Stimulated activated CD4-positive, alpha-beta T cell treated with anti-CD3 and anti-CD28 coated beads, Interleukin-12 subunit alpha, Interleukin-12 subunit beta, amount 100 ng/mL, for 48 hours (primary cell): ENCODE measurements around the gene WNT9B.

Source experiments
- DNase-seq, 3 donors: peaks; one replicate each; pipeline ENCODE4 v3.0.0-alpha.2; 2020; ENCODE audit warnings: low read depth in 2 of 3, low spot score in 1 of 3

WNT9B gene, protein sequence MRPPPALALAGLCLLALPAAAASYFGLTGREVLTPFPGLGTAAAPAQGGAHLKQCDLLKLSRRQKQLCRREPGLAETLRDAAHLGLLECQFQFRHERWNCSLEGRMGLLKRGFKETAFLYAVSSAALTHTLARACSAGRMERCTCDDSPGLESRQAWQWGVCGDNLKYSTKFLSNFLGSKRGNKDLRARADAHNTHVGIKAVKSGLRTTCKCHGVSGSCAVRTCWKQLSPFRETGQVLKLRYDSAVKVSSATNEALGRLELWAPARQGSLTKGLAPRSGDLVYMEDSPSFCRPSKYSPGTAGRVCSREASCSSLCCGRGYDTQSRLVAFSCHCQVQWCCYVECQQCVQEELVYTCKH

DNA sequence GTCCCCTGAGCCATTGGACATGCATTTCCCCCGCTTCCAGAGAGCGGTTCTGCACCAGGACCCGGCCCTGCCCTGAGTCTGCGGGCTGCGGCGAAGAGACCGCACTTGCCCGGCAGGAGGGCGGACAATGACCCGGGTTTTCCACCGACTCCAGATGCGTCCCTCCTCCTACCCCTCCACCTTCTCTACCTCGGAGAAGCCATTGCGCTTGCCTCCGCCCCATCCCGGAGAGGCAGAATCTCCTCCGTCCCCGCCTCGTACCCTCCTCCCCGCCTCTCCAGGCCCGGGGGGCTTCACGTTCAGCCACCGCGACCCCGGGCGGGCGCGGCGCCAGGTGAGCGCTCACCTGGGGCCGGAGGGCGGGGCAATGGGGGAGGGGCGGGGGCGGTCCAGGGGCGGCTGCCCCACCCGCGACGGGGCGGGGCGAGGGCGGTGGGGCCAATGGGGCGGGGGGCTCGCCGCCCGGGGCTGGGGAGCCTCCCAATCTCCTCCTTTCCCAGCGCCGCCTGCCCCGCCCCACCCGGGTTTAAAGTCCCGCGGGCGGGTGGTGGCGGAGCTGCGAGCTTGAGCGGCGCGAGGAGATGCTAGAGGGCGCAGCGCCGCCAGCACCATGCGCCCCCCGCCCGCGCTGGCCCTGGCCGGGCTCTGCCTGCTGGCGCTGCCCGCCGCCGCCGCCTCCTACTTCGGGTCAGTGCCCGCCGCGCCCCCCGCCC, at the start of gene WNT9B:
WNT9B (plus strand) TSS at position 555 of the 713 bp plus-strand sequence; CDS start at position 611, 56 bp downstream.
- no peak for DNase-seq

DNA sequence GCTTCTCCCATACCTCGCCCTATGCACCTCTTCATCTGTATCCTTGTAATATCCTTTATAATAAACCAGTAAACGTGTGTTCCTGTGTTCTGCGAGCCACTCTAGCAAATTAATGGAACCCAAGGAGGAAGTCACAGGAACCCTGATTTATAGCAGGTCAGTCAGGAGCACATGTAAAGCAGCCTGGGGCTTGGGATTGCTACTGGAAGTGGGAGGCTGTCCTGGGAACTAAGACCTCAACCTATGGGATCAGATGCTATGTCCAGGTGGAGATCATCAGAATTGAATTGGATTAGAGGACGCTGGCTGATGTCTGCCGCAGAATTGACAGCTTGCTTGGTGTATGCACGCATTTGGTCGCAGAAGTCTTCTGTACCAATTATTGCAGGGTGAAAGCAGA, 48.6 kb upstream of the WNT9B start:
- DNase-seq, result no peak

DNA sequence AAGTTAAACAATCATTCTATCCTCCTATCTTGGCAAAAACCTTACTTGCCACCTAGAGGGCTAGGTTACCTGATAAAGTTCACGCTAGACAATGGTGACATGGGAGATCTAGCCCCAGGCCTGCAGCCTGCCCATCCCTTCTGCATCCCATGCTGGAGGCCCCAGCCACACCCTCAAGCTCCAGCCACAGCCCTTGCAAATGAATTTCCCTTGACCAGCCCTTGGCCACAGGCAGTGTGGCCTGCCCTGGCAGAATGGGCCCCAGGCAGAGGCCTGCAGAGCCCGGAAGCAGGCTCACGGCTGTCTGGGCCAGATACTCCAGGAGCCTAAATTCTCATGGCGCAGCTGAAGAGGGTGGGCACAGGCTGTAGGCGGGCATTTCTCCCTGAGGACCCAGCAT, 47.8 kb upstream of the WNT9B start:
- no peak for DNase-seq

DNA sequence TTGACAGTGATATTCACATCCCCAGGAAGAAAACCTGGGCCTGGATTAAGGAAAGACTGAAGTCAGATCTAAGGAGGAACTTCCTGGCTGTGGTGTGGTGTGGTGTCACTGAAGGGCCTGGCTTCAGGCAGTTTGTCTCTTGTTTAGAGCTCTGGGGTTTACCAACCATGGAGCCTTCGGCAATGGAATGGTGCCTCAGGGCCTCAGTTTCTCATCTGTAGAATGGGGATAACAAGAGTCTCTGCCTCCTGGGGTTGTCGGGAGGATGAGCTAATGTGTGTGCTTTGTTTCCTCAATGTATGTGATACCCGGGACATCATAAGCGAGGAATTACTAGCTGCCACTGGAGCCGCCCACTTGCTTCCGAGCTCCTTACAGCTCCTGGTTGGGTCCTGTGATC, 45.6 kb upstream of the WNT9B start:
- DNase-seq, result no peak

DNA sequence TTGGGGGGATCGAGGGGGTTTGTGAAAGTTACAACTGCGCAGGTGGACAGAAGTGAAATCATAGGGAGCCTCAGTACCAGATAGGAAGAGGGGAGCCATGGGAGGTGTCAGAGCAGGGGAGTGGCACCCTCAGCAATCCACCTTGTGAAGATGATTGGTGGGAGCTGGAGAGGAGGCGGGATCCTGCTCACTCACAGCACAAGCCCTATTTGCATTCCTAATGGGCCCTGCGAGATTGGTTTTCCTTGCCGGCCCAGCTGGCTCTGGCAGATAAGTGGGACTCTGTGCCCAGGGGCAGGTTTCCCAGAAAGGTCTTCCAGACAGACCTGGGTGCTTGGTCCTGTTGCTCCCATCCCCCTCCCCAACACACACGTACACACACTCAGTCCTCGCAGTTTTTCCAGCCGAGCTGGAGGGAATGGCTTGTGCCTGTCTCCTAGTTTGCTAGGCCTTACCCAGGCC, 42.2 kb upstream of the WNT9B start:
- DNase-seq, result no peak

DNA sequence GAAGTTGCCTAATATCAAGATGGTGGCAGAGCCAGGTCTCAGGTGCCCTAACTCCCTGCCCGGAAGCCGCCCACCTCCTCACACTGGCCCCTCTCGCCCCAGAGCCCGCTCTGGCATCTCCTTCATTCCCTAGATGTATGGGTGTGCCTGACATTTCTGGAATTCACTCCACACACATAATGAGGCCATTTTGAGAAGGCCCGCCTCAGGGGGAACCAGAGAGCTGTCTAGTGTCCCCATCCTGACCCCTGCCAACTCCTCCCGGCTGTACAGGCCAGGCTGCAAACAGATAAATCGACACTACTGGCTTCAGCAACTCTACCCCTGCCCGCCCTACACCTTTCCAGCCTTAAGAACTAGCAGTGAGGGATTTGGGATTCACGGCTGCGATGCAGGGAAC, 40.5 kb upstream of the WNT9B start:
- no peak for DNase-seq

DNA sequence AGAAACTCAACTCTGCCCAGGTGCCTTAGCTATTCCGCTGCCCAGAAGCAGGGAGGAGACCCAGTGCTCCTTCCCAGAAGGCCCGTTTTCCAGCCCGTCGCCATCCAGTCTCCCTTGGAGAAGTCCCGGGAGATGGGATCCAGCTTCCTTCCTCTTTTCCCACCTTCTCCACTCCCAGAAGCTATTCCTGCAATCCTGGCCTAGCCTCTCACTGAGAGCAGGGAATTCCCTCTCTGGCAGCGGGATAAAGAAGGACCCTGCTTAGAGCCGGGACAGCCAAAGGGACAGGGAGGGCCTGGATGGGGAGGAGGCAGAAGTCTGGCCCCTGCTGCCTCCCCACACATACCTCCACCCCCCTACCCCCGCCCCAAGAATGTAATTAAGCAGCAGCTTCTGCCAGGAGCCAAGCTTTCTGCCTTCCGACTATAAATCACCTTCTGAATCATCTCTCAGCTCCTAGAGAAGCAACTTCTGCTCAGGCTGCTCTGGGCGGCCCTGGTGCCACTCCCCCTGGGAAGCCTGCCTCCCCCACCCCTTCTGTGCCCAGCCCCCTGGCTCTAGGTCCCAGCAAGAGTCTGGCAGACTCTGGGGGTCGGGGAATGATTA, 39.3 kb upstream of the WNT9B start:
- DNase-seq, result no peak

DNA sequence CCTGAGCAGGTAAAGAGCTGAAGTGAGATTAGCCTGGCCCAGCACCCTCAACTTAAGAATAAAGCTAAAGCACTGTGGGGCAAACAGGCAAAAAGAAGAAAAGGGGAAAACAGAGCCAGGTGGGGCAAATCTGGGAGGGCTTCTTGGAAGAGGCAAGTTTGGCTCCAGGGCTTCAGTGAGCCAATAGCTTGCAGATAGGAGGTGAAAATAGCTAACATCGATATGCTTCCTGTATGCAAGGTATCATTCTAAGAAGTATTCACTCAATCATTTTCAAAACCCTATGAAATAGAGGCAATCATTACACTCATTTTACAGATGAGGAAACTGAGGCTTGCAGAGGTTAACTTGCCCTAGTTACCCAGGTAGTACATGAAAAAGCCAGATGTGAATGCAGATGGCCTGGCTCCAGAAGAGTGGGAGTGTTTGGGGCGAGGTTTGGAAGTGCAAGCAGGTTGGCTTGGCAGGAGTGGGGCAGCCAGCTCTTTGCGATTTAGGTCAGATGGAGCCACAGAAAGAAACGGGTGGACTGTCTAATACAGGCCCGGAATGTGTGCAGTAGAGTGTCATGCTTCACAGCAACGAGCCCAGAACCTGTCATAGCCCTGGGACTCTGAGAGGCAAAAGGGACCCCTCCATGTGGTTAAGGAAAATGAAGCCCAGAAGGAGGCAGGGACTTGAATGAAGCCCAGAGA, 38.6 kb upstream of the WNT9B start:
- no peak for DNase-seq

DNA sequence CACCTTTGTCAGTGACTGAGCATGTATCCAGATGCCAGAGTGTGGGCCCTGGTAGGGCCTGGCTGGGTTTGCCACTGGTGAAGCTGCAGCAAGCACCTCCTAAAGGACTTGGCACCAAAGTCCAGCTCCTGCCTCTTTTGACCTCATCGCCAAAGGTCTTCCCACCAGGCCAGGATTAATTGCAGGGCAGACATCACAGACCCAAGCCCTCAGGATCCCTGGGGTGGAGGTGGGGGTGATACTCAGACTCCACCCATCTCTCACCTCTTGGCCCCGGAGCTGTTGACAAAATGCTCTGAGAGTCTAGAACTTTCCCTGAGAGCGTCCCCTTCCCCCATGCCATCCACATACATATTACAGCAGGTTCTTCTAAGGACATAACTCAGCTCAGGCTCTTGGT, 37.5 kb upstream of the WNT9B start:
- no peak for DNase-seq

DNA sequence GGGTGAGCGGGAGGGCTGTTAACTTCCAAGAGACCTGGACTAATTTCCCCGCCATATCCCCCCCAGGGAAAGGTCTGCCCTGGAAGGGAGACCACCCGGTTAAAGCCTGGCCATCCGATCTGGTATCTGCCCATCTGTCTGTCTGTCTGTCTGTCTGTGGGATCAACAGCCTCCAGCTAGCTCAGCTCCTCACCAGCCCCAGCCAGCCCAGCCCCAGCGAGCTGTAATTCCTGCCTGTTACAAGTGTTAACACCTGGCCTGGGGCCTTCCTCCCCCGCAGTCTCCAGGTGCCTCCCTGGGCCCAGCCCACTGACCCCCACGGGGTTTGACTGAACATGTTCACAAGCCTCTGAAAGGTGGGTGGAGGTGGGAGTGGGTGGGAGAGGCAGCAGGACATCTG, 36.9 kb upstream of the WNT9B start:
- no peak for DNase-seq

DNA sequence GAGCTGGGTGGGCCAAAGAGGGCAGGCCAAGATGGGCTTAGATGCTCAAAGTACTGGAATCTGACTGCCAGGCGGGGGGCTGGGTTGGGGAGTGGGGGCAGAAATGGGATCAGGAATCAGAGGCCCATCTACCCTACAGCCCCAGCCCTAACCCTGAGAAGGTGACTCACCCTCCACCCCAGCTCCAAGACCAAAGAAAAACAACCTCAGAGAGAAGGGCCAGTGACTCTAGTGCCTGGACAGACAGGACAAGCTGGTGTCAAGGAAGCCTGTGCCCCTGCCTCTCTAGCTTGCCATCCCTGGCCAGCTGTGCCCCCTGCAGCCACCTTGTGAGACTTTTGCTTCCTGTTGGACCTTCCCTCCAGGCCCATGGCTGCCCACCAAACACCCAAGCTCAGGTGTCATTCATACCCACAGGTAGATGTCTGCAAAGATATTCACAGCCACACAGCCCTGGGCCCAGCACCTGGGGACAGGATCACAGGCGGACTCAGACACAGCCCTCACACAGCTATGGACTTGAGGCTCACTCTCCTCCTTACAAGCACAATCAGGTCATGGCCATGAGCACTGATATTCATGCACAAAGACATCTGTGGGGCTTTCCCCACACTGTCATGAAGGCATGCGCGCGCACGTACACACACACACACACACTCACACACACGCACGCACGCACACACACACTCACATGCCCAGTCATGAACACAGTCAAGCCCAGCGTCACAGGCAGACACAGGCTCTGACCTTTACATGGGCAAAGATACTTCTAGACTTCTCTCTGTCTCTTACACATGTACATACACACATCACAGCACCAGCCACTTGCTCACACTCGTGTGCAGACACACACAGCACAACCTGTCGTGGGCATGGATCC, 35.7 kb upstream of the WNT9B start:
- DNase-seq, result no peak

DNA sequence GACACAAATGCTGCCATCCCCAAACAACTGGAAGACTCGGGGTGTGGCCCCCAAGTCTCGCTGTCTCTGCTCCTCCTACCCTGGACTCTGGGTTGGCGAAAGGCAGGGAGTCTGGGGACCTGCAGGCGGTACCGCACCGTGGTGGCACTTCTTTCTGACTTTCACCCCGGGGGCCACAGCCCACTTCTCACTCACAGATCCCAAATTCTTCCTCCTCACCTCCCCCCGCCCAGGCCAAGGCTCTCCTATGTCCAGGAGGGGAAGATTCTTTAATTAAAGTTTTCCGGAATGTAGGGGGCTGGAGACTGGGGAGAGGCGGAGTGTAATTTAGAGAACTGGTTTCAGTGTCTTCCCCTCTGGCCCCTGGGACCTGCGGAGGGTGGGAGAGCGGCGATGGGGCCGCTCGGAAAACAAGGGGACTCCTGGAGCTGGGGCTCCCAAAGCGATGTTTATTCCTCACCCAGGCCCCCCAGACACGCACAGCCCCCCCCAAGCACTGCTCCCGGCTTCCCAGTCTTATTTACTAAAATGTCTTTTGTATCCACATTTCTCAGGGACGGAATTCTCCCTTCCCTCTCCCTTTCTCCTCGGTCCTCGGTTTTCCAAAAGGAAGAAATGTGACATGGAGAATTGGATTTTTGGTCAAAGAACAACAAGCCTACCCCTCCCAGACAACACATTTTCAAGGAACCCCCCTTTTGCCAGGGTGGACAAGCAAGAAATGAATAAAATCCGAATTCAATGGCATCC, 34.1 kb upstream of the WNT9B start:
- DNase-seq, result no peak

DNA sequence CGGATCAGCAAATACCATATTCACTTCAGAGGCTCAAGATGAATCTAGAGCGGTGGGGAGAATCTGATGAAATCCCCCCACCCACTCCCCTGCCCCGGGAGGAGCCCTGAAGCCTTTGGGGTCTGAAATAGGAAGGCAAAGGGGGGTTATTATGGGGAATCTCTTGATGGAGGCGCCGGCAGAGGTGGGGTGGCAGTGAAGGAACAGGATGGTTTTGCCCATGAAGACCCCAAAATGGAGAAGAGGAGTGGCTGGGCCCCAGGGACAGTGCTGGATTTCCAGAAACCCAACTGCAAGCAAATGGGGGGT, 33.5 kb upstream of the WNT9B start:
- DNase-seq, result no peak

DNA sequence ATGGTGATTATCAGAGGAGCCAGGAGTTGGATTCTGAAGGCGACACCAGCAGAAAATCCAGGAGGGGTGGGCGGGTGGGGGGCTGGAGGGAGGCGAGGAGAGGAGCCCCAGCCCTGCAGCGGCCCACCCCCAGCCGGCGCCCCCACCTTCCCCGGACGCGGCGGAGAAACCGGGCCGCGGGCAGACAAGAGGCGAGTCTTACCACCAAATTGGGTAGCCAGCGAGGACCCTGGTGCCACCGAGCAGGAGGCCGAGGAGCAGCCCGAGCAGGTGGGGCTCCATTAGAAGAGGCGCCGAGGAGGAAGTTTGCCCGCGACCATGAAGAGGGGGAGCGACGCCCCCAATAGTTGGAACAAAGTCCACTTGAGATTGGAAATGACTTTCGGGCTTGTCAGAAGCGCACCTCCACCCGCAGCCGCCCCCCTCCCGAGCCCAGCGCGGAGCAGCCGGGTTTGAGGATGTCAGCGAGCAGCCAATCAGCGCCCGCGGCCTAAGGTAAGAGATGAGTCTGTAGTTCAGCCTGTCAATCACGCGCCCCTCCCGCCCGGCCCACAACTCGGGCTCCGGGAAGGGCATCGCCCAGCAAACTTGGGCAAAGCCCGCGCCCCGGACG, 33.0 kb upstream of the WNT9B start, which contains the start of gene WNT3:
WNT3 (minus strand) TSS at position 377 of the 613 bp plus-strand sequence; CDS start at position 282, 95 bp downstream.
- DNase-seq, result peak in 2 of 3 donors; percentile 15 to 26

DNA sequence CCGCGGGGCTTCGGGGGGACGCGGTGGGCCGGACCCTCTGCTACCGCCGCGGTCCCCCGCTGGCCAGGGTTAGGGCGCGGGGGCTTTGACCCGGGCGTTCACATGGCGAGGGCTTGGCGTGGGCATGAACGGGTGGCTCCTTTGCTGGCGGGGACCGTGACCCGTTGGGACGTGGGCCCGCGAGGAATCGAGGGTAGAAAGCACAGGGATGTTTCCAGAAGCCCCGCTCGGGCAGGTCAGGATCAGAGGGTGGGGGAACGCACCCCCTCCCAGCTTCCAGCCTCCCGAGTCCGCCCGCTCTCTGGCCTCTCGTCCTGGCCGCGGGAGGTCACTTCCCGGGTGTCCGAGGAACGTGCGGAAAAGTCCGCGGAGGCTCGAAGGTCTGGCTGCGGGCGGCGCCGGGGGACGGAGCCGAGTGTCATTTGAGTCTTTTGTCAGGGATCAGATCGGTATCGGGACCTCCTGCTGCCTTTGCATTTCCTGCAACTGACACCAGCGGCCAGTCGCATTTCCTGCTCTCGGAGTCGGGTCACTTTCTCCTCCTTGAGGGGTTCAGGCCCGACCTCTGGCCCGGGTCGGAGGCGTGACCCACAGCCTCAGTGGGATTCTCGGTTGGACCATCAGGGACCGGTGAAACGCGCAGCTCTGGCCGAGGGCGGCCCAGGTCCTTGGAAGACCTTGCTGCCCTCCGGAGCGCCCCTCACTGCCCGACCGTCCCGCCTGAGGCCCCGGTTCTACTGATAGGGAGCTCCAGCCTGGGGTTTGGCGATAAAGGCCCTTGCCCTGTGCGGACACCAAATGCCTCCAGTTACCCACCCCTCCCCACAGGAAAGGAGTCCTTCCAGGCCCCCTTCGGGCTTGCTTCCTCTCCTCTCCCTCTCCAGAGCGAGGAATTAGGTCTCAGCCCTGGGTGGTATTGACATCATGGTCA, 32.2 kb upstream of the WNT9B start:
- no peak for DNase-seq

DNA sequence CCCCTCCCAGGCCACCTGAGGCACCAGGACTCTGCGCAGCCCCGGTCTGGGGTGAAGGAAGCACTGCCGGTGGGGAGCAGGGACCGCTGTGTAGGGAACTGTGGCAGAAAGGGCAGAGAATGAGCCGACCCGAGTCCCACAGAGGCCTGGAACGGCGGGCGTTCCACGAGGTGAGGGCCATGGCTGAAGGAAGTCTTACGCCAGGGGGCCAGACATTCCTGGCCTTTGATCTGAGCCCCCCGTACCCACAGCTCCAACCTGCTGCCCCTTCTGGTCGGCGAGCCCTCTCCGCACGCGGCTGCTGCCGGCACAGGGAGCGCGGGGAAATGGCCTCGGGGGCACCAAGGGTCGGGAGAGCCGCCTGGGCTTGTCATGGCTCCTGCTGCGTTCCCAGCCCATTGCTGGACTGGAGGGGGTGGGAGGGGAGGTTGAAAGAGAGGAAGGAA, 31.5 kb upstream of the WNT9B start:
- DNase-seq, result no peak

DNA sequence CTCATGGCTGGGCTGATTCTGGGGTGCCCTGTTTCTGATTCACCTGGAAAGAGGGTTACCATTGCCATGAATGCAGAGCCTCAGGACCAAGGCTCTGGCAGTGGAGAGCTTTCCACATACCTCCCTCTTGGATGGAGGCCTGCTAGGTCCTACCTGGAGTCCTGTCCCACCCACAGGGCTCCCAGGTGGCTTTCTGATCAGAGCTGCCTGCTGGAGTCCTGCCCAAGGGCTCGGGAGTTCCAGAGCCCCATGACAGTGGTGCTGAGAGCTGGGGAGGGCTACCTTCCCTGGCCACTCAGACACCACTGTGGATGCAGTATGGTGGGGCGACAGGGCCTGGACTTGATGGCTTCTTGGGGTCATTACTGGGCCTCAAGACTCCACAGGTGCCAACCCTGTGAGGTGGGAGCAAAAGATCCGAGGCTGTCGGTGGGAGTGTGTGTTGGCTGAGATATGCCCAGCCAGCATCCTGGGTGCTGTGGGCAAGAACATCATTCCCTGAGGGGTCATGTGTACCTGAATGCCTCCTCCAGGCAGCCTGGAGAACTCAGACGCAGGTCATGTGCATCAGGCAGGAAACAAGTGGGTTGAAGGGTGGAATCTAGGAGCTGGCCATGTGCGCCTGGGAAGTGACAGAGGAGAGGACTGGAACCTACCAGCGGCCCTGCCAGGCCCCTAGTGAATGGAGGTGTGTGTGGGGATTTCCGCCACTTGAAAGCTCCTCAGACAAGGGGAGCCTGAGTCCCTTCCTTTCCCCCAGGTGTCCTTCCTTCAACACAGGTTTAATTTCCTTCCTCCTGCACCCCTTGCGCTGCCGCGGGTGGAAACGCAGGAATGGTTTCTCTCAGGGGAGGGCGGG, 30.6 kb upstream of the WNT9B start:
- DNase-seq, result no peak
